ENCODE measurements around the gene CD200R1.
"Not testable (repeated sequence)": the region's sequence is repeated elsewhere in the genome, so short reads cannot be mapped to it uniquely, and the experiment has no call there.

The CD200R1 gene

DNA sequence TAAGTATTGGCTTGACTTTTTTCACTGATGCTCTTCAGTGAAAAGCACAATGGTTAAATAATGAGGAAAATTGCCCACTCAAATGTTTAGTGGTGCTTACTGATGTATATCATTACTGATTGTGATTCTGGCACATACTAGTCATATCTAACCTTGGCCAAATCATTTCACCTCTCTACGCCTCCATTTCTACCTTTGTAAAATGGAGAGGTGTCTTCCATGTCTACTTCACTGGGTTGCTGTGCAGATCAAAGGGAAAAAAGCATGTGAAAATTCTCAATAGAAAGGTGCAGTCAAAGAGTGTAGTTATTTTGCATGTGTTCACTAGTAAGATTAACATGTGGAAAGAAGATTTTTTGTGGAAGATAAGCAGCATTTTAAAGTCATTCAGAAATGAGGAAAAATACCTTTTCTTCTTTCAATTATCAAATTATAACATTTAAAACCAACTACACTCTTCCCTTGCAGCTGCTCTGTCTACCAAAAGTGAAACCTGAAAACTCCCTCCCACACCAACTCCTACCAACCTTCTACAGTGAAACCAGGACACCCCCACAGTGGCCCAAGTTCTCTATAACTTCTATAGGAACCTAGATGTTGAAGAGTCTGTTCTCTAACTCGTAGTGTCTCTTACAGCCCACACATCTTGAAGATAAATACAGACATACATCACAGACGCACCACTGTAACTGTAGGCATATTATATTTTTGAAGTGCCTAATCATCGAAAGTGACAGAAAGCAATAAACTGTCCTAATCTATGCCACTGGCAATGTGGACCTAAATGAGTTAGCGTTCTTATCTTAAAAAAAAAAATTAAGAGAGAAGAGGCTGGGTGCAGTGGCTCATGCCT lies 1.4 kb downstream of the CD200R1 start:
- no peak for DNase-seq

DNA sequence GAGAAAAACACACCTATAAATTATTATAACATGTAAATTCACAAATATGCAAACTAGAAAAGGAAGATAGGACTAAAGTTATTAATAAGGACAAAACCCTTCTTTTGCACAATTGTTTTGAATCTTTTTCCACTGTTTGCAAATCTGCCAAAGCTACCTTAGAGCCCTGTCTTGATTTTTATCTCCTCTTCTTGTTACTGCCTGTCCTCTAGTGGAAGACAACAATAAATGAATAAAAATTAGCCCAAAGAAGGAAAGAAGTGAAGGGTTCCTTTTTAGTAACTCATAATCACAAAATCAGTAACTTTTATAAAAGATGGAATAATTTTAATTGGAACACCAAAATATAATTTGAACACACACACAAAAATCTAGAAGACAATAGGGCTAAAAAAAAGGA lies 2.7 kb downstream of the CD200R1 start:
- no peak for DNase-seq

DNA sequence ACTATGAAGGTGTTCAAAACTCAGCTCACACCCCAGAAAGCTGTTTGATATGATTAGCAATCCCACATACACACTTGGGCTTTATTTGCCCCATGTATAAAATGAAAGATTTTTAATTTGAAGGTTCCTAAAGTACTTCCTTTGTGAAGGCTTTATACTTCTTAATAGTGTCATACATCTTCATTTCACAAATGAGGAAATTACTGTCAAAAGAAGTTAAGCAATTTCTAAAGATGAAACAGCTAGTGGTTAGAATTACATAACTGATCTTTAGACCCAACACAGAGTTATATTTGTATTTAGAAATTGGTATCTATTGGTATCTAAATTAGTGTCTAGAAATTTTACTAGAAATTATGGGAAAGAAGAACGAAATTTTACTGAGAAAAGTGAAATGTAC lies 7.1 kb downstream of the CD200R1 start:
- no peak for DNase-seq

DNA sequence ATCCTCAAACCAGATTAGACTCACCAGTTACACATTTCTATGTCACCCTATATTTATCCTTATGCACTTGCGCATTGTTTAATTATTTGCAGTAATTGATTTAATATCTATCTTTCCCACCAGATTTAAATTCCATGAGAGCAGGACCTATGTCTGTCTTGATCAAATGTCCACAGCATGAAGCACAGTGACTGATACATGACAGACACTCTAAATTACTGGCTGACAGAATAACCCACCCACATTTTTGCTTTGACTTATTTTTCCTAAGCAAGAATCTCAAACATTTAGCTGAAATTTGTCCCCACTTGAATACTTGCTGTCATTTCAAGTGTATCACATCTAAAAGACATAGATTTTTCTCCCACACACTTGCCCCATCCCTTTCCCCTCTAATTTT lies 7.5 kb downstream of the CD200R1 start:
- DNase-seq: no peak

DNA sequence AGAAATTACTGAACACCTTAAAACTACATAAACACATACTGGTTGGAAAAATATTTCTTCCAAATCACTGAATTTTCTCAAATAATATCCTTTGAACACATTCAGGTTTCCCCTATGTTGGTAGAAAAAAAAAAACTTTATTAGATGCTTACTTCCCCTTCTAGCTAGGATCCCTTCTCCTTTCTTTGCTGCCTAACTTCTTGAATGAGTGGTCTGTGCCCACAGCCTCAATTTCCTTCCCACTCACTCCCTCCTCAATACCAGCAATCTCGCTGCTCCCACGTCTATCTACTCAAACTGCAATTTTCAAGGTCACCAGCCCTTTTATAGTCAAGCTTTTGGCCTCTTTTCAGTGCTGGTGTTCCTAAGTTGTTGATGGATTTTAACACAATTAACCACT lies 8.3 kb downstream of the CD200R1 start:
- DNase-seq: no peak

DNA sequence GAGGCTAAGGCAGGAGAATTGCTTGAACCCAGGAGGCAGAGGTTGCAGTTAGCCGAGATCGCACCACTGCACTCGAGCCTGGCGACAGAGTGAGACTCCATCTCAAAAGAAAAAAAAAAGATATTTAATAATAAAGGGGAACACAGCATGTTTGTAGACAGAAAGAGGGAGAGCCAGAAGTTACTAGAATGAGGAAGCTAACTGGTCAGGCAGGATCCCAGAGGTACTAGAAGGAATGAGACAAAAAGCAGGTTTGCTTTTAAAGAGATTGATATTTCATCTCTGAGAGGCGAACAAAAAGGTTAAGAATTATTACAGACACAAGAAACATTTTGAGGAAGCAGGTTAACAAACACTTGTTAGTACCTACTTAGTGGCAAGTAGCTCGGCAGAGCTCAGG lies 9.2 kb downstream of the CD200R1 start:
- no peak for DNase-seq

DNA sequence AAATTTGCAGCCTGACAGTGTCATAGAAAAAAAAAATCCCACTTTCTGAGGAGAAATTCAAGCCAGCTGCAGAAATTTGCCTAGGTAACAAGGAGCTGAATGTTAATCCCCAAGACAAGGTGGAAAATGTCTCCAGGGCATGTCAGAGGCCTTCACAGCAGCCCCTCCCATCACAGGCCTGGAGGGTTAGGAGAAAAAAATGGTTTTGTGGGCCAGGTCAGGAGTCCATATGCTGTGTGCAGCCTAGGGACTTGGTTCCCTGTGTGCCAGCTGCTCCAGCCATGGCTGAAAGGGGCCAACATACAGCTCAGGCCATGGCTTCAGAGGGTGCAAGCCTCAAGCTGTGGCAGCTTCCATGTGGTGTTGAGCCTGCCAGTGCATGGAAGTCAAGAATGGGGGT lies 11.2 kb downstream of the CD200R1 start:
- no peak for DNase-seq

DNA sequence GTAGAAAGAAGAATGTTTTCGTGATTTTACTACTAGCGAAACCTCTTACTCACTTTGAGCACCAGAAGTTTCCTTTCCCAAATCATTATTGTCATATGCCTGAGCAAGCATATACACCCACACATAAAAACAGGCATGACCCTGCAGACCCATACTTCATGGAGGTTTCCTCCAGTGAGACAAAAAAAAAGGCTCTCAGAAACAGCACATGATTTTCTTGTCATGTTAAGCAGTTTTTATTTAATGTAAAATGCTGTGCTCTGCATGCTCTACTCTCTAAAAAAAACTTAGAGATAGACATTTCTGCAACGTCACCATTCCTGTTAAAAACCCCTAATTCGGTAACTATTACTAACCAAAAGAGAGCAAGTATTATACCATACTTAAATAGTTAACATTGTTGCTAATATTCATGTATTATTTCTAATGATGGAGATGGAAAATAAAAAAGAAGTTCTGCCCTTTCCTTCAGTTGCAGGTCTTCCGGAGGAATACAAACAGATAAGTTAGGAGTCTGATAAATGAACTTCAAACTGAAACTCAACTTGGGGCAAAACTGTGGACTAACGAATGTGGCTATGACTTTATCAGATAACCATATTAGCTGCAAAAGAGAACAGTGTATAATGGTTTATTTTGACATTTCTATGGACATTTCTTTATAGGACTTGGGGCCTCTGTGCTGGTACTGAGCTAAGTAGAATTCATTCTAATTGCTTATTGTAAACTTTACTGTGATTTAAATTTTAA lies 15.9 kb downstream of the CD200R1 start:
- DNase-seq: no peak

DNA sequence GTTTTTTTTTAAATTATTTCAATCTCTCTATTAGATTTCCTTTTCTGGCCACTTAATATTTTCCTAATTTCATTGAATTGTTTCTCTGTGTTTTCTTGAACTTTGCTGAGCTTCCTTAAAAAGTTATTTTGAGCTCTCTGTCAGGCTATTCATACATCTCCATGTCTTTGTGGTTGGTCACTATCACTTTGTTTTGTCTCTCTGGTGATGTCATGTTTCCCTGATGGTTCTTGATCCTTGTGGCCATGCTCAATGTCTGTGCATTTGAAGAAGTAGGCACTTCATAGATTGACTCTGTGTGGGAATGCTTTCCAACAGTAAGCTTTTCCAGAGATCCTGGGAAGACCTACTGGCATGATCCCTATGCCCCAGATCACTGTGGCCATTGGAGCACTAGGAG lies 18.6 kb downstream of the CD200R1 start:
- no peak for DNase-seq

DNA sequence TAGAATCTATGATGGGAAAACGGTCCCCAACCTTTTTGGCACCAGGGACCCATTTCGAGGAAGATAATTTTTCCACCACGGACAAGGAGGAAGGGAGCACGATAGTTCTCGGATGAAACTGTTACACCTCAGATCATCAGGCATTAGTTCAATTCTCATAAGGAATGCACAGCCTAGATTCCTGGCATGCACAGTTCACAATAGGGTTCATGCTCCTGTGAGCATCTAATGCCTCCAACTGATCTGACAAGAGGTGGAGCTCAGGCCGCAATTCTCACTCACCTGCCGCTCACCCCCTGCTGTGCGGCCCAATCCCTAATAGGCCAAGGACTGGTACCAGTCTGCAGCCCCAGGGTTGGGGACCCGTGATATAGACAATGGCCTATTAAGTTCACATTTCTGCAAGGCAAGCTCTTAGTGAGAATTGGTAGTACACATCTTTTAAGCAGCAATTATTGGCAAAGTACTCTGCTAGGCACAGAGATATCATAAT lies 26.5 kb downstream of the CD200R1 start:
- DNase-seq: no peak

DNA sequence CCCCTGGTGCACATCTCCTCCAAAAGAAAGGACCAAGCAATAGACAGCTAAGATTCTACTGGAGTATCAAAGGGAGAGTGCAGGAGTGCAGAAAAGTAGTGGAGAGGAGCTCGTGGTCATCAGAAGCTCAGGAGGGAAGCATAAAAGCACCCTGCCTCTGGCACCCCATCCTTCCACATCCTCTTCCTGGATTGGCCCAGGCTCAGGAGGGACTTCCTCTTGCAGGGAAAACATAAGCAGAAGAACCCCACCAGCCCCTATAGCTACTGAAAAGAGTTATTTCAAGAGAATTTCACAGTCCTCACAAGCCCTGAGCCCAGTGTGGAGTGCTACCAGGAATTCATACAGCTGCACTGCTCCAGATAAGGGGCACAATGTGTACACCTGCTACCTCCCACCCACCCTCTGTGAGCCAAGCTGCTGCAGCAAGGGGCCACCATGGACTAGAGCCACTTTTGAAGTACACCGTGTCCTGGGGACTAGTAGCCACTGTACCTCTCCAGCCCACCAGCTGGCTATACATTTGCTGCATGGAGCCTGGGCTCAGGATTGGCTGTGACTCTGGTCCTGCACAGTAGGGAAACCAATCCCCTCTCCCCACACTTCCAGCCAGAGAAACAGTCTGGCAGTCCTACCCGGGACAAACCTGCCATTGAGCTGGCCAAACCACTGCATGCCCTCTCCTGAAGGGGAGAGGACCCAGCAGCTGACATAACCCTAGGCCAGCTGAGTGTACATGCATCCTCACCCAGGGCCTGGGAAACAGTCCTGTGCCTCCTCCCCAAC lies 43.0 kb downstream of the CD200R1 start:
- no peak for DNase-seq

DNA sequence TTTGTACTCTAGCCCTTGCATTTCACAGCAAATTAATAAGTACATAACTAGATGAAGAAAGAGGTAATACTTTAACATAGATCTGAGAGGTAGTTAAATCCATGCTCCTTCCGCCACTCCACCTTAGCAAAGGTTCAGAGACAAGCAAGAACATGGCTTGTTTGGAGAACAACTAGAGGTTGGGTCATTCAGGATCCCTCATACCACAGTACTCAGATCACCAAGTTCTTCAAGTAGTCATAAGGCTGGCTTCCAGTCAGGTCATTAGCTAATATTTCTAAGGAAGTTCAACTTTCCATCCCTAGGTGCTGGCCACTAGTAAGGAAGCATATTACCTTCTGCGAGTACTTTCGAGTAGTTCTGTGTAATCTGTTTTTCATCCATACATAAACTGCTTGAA lies 44.1 kb downstream of the CD200R1 start:
- DNase-seq: no peak

DNA sequence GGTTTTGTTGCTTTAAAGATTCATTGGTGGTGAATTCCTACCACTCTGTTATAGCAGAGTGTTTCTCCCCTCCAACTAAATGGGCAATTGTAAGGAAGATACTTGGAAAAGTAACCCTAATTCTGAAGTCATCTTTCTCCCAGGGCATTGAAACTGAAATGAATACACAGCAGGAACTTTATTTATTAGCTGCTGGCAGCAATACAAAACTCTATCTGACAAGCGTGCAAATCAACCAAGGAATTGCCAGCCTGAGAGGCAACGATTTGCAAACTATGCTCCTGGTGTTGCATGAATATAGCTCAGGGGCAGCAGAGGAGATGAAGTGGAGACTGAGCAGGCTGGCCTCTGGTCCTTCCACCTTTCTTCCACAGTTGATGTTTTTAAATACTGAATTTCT lies 48.9 kb downstream of the CD200R1 start:
- DNase-seq: no peak

DNA sequence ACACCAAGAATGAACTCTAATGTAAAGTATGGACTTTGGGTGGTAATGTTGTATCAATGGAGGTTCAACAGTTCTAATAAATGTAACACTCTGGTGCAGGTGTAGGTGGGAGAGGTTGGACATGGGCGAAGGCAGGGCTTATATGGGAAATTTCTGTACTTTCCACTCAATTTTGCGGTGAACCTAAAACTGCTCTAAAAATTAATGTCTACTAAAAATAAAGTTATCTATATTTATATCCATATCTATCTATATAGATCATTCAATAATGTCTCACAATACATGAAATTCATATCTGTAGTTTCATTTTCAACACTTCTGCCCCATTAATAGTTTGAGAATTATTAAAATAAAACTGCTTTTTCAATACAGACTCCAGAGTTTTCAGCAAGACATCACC lies 49.3 kb downstream of the CD200R1 start:
- DNase-seq: no peak

DNA sequence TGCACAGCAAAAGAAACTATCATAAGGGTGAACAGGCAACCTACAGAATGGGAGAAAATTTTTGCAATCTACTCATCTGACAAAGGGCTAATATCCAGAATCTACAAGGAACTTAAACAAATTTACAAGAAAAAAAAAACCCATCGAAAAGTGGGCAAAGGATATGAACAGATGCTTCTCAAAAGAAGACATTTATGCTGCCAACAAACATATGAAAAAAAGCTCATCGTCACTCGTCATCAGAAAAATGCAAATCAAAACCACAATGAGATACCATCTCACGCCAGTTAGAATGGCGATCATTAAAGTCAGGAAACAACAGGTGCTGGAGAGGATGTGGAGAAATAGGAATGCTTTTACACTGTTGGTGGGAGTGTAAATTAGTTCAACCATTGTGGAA lies 55.4 kb downstream of the CD200R1 start:
- not testable (repeated sequence) for DNase-seq

DNA sequence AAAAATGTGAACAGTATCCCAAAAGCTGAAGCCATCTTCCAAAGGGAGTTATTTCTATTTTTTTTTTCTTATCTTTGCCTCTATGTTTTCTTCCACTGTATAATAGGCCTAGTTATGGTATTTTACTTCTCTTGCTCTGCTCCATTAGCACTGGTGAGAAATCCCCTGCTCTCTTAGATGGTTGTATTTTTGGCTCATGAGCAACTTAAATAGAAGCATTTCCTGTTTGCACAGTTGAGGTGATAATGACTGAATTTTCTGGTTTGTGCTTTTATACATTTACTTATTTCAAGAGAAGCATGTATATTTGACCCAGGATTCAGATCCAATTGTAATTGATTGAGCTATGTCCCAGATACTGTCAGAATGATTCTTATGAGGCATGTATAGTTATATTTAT lies 66.7 kb downstream of the CD200R1 start:
- no peak for DNase-seq

DNA sequence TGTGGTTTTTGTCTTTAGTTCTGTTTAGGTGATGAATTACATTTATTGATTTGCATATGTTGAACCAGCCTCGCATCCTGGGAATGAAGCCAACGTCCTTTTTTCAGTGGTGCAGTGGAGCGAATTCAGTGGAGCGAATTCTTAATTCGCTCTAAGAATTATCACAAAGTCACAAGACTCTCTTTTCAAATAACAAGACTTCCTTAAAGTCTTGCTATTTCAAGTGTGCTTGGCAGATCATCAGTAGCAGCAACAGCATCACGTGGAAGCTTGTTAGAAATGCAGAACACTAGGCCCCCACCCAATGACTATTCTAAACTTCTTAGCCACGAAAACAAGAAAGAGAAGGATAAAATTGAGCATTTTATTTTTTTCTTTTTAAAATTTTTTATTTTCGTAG lies 70.1 kb downstream of the CD200R1 start:
- no peak for DNase-seq

DNA sequence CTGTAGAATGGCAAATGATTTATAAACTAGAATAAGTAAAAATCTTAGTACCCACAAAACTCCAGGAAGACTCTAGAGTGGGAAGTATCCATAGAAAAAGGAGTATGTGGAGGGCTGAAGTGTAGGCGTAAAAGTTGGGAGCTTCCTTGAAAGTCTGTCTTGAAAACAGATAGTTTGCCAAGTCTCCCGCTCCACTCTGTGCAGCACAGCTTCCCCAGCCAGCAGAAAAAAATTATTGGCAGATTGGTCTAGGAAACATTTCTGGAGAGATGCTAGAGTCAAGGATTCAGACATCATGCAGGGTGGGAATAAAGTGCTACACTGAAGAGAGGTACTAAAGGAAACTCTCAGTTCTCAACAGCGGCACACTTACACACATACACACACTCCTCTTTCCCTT lies 74.8 kb downstream of the CD200R1 start:
- DNase-seq: peak; percentile 28

DNA sequence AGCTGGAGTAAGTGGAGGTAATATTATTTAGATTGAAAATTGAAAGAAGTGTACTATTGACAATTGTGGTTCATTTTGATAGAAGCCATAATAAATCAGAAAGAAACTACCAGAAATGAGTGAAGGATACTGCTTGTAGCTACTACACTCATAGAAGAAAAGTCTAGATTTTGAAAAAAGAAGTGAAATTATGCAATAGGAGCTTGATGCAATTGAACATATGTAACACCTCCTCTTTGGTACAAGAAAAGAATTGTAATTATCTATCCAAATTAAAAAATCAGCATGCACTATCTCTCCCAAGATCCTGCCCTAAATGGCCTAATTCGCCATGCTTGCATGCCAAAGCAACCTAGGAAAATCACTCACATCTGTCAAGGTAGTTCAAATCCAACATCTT lies 77.1 kb downstream of the CD200R1 start:
- DNase-seq: no peak

DNA sequence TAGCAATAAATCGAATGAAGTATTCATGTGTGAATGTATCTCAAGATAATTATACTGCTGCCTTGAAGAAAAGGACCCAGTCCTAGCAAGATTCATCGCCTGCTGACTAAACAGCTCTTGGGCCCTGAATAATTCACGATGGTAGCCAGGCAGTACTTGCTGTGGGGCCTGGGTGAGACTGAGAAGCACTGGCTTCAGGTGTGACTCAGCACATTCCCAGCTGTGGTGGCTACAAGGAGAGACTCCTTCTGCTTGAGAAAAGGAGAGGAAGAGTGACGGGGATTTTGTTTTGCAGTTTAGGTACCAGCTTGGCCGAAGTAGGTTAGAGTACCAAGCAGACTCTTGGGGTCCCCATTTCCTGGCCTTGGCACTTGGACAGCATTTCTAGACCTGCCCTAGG lies 80.6 kb downstream of the CD200R1 start:
- no peak for DNase-seq

DNA sequence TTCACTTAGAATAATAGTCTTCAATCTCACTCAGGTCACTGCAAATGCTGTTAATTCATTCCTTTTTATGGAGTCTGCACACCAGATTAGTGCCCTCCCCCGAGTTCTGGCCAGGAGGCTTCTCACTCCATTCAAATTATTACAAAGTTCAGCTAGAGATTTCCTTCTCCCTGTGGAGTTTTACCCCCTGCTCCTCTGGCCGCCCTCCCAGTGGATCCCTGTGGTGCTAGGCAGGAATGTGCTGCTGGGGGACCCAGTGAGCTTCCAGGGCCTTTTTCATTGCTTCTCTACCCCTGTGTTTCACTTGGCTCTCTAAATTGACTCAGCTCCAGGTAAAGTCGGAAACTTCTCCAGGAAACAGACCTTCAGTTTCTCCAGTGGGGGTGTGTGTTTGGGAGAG lies 85.5 kb downstream of the CD200R1 start:
- no peak for DNase-seq

DNA sequence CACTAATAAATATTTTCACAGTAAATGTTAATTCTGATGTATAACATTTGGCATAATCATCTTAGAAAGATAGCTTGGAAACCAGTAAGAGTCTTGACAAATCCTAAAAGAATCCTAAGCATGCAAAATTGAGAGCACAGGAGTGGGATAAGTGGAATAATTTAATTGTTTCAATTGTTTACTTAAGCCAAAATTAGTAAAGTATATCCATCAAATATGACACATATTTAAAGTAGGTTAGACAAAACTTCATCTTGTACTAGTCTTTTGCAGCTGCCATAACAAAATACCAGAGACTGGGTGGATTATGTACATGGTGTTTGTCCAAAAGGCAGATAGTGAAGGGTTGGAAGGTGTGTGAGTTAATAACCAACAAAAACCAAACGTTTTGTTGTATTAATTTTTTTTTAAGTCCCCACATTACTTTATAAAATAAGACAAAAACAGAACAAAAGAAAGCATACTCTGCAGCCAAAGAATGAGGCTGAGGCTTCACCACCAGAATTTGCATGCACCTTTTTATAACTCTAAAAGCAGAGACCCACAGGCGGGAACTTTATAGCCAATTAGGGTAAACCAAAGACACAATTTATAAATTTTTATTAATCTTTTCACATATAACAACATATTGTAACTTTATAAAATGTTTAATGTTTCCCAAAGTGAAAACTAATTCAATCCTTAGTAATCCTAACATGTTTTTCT lies 86.4 kb downstream of the CD200R1 start:
- DNase-seq: no peak
